Measurements from ENCODE around the gene TMEM167B.

GRCh38 chr1:109046671-109047070, 43.9 kb upstream of the TMEM167B start:
- TF ChIP-seq POLR2A (IDR thresholded peaks at IDR 0.05) (no peak), CTCF (IDR thresholded peaks at IDR 0.05) (no peak), EP300 (IDR thresholded peaks at IDR 0.05) (no peak)

Data from tibial nerve (tissue), 4 donors.